GF-D8 (cell line): ENCODE measurements around the gene ATXN7.
A peak's percentile ranks its signal among the peaks of the same experiment; 100 is the strongest.

Experiments
- DNase-seq: peaks from one replicate; lab custom pipeline; 2025; lab: John Stamatoyannopoulos, UW

The ATXN7 gene

GRCh38 chr3:63905731-63906620 is 42.3 kb downstream of the ATXN7 start:
- no peak for DNase-seq

- DNase-seq: no peak
Measured at GRCh38 chr3:63908081-63908736, 44.5 kb downstream of the ATXN7 start.

- DNase-seq: no peak
Measured at GRCh38 chr3:63908776-63909175, 45.1 kb downstream of the ATXN7 start.

- no peak for DNase-seq
Measured at GRCh38 chr3:63909431-63909830, 45.8 kb downstream of the ATXN7 start.

- DNase-seq: no peak
Measured at GRCh38 chr3:63910001-63910400, 46.3 kb downstream of the ATXN7 start.

GRCh38 chr3:63910891-63911290 is 47.2 kb downstream of the ATXN7 start:
- no peak for DNase-seq

DNA sequence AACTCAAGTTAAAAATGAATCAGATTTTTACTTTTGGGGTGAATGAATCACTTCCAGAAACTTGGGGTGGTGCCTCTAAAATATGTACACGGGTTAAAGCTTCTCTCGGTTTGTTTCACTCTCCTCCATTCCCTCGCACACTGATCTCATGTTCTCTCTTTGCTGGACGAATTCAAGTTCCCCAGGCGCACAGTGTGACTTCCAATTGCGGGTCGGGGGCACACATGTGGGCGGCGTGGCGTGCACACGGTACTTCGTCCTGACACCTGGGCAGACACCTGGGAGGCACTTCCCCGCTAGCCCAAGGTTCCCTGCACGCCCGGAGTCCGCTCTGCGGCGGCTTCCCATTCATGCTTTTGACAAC is 47.8 kb downstream of the ATXN7 start:
- no peak for DNase-seq

GRCh38 chr3:63911873-63912767 is 48.5 kb downstream of the ATXN7 start, which contains the start of gene SCAANT1:
SCAANT1 (minus strand) TSS chr3:63912383.
- DNase-seq: peak; percentile 47

DNA sequence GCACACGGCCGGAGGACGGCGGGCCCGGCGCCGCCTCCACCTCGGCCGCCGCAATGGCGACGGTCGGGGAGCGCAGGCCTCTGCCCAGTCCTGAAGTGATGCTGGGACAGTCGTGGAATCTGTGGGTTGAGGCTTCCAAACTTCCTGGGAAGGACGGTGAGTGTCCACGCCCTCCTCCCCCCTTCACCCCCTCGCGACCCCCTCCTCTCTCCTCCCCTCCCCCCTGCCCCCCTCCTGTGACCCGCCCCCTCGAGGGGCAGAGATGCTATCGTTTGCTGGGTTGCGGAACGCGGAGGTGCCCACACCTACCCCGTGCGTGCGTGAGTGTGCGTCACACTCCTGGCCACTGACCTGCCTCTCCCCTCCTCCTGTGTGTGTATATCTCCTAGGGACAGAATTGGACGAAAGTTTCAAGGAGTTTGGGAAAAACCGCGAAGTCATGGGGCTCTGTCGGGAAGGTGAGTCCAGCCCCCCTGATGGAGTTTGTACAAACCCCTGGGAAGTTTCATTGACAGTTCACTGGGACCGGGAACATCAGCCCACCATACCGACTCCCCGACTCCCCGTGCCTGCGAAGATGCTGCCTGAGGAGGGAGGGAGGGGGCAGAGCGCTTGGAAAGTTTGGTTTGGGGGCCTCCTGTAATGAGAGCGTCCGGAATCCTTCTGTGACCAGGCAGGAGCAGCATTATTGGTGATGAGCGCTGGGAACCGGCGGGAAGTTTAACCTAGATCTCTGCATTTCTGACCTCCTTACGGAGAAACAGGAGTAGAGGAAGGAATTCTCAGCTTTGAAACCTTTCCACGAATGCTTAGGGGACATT is 49.3 kb downstream of the ATXN7 start:
- DNase-seq: no peak

DNA sequence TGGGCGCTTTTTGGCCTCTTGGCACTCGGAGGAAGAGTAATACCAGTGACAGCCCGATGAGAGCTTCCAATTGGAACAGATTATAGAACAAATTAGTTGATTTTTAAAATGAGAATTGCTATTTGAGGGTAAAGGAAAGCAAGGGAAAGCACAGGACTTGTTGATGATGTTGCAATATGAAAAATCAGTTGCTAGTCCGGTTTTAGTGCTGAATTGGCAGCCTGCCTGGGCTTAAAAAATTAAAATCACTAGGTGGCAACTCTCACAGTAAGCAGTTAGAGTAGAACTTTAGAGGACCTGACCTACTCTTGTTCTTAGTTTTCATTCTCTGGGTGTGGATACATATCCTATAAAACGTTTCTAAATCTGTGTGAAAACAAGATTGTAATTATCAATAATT is 50.6 kb downstream of the ATXN7 start:
- no peak for DNase-seq

GRCh38 chr3:63918321-63918720 is 54.7 kb downstream of the ATXN7 start:
- no peak for DNase-seq

- no peak for DNase-seq
Measured at GRCh38 chr3:63920001-63920400, 56.3 kb downstream of the ATXN7 start.

GRCh38 chr3:63921741-63922482 is 58.2 kb downstream of the ATXN7 start:
- DNase-seq: peak; percentile 72

DNA sequence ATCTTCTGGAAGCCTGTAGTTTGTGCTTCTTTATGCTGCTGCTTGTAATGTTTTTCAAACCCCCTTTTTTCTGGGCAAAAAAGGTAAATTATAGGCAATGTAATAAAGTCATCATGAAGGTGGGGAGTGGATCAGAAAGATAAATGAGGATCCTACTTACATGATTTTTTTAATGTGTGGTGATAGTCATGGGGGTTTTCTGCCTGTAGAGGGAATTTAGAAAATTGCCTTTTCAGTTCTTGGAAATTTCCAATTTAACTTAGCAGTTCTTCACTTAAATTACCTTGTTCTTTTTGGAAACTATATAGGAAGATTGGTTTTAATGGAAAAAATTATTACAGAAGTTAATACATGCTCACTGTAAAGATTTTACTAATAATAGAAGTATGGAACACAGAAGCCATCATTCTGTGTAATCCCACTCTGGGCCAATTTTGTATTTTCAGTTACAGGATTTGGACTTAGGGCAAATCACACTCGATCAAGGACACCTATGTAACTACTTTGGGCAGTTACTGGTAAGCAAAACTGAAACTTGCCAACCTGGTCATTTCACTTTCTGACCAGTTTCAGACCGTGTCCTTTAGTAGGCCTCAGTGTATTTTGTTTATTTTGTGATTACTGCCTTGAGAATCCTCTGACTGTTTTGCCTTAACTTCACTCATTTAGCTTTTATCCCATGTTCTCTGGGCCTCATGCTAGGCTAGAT is 59.0 kb downstream of the ATXN7 start:
- no peak for DNase-seq

- no peak for DNase-seq
Measured at GRCh38 chr3:63926309-63926708, 62.6 kb downstream of the ATXN7 start.

- DNase-seq: no peak
Measured at GRCh38 chr3:63927422-63928280, 64.0 kb downstream of the ATXN7 start.

GRCh38 chr3:63931290-63931689 is 67.6 kb downstream of the ATXN7 start:
- DNase-seq: no peak

DNA sequence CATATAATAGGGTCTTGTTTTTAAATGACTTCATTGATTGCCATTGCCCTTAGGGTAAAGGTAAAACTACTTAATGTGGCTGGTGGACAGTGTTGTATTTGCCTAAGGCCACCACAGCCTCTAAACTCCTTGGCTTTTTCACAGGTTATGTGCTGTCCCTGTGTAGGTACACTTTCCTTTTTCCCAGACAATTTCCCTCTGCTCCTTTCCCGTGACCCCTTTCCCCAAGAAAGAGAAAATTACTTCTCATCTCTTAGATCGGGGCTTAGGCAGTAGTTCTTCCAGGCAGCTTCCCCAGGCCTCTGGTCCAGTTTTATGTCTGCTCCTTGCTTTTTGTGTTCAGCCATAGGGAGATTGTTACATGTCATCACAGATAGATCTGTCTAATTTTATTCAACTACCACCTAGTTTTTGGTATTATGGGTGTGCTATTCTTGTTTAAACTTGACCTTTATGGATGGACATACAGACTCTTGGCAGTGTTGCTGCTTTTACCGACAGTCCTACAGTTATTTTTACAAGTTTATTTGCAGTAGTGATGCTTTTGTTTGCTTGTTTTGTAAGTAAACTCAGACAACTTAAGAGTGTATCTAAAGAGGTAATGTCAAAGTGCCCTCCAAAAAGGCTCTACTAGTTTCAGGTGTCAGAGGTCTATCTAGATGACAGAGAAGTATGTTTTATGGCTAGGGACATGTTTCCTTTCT is 69.0 kb downstream of the ATXN7 start:
- DNase-seq: no peak

DNA sequence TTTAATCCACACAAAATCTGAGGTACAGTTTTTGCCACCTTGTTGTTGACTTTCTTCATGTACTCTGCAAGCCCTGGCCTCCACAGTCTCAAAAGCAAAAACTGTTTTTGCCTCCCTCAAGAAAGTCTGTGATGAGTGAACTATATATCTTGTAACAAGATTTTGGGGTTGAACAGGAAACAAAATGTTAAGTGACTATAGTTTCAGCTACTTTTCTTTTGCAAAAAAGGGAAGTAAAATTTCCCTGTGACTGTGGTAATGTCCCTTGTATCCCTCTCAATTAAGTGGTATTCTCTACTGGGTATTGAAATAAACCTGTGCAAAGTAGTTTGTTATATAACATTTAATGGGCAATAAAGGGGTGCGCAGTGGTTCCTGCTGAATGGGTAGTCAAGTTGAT is 69.8 kb downstream of the ATXN7 start:
- peak; percentile 66 for DNase-seq
